ENCODE results near the gene TAS1R3.

Gene TAS1R3

GRCh38 chr1:1295154-1295923, 35.7 kb upstream of the TAS1R3 start:
- DNase-seq = no peak

GRCh38 chr1:1296070-1297061, 34.7 kb upstream of the TAS1R3 start:
- no peak for DNase-seq

DNA sequence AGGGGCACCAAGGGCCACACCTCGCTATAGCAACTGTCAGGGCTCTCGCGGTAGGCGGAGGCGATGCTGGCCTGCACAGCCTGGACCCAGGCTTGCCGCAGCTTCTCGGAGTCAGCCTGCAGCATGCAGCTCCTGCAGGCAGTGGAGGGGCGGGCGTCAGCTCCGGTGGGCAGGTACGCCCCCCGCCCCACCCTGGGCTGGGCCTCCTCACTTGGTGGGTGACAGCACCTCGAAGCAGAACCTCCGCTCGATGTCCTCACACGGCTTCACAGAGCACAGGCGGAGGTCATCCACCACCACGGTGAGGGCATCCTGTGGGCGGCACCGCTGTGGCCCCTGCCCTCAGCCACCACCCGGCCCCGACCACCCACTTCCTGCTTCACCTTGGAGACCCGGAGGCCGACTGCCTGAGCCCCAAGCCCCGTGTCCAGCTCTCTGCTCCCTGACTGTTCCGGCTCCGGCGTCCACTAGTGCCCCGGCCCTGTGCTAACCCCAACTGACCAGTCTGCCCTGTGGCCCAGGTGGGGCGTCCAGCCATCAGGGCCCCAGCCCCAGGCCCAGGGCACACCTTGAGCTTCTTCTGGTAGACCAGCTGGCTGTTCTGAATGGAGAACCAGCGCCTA, 33.2 kb upstream of the TAS1R3 start:
- no peak for DNase-seq

DNA sequence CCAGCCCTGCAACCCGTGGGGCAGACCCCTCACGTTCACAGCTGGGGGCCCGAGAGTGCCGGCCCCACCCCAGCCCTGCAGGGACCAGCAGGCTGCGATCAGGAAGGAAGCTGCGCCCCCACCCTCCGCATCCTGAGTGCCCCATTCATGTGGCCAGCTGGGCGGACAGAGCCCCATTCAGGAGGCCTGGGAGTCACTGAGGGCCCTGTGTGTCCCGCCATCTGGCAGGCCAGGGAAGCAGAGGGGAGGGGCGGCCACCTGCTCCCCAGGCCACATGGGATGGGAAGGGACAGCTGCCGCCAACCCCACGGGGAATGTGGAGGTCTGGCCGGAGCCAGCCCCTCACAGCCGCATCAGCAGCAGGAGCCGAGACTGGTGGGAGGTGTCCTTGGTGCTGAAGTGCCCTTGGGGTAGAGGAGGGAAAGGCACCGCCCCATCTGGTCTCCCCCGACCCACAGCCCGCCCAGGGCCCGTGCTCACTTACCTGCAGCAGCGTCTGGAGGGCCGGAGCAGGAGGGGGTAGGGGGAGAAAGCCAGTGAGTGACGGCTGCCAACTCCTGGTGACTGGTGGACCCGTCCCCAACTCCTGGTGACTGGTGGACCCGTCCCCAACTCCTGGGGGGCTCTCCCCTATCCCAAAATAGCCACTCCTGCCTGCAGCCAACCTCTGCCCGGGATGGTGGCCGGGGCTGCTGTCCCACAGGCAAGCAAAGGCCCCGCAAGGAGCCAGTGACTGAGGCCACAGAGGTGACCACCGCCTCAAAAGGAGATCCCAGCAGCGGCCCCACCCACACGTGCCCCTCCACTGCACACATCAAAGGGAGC, 32.0 kb upstream of the TAS1R3 start:
- no peak for DNase-seq

GRCh38 chr1:1299686-1300351, 31.3 kb upstream of the TAS1R3 start:
- DNase-seq = no peak

DNA sequence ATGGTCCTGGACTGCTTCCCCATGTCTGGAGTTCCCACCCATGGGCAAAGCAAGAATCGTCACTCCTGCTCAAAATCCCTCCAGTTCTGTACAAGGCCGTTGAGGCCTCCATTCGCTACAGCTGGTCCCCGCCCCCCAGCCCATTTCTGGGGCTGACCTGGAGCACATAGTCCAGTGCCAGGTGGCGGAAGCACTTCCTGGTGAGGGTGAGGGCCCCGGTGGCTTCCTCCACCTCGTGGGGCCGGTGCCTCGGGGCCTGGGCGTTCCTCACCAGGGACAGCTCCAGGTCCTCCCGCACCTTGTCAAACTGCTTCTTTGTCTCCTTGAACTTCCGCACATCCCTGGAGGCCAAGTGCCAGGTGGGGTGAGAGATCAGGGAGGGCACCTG, 30.7 kb upstream of the TAS1R3 start:
- no peak for DNase-seq

DNA sequence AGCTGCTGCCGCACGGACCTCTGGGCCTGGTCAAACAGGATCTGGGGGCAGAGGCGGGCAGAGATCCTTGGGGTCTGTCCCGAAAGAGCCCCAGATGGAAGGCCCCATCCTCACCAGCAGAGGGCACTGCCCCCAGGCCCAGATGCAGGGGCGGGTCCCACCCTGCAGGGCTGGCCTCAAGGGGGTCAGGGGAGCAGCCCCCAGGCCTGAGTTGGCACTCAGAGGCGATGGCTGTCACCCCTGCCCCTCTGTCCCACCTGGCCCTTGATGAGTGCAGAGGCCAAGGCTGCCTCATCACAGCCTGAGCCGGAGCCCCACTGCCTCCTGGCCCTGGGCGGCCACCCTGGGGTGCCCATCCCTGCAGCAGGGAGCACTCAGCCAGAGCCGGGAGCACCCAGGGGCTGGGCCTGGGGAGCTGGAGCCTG, 29.1 kb upstream of the TAS1R3 start:
- DNase-seq = no peak

DNA sequence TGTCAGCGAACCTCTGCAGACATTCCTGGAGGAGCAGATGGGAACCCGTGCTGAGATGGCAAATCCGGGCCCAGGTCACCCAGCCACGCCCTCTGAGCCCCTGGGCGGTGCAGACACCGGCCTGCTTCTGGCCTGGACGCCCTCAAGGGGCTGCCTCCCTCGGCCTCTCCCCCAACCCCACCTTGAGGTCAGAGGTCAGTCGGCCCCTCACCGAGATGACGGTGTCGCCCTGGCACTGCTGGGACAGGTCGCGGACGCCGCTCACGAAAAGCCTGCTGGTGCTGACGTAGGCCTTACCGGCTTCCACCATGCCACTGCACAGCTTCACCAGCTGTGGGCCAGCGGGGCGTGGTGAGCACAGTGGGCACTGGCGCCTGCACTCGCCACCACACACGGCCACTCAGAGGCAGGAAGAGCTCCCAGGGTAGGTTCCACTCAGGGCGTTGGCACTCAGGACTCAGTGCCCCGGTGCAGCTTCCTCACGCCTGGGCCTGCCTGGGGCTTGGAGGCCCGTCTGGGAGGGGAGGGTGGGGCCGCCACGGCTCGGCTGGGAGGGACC, 28.1 kb upstream of the TAS1R3 start:
- DNase-seq = no peak

DNA sequence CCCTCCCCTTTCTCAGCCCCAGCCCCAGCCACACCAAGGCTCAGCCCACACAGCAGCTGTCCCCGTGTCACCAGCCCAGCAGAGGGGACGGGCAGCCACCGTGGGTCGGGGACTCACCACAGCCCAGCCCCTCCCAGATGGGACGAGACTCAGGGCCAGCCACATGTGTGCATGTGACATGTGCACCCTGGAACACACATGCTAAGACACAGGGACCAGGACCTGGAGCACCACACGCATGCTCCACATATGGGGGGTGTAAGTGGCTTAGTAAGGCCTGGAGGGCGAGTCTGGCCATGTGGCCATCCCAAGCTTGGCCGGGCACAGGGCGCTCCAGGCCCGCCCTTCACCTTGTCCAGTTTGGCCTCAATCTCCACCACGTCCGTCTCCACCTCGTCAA, 27.3 kb upstream of the TAS1R3 start:
- DNase-seq = no peak

DNA sequence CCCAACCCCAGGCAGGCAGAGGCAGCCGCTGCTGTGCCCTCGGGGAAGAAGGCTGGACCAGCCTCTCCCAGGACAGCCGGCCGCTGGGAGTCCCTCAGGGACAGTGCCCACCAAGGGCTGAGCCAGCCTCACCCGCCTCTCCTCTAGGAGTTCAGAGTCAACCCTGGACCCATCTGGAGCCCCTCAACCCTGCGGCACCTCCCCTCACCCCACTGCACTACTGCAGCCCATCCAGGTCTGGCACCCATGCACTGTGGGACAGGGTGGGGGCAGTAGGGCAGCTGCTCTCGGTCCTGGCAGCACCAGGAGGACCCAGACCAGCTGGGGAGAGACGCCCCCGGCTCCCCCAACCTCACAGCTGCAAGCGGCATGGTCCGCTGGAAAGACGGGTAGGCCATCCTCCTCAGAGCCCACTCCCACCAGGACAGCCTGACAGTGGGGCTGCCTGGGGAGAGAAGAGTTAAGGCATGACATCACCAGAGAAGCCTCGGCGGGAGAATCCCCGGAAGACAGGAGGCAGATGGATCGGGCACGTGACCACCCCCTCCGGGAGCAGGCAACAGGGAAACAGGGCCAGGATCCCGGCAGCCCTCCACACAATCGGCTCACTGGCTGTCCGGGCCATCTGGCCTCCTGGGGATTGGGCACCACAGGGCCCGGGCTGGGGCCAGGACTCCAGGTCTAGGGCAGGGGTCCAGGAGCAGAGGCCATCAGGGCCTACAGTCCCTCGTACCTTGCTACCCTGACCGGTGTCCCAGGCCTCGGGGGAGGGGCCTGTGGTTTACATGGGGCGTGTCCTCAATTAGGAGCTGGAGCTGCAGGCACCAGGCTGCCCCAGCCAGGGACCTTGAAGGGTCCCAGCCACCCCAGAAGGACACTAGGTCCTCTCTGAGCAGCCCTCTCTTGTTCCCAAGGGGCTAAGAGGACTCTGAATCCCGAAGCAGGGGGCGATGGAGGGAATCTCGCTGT, 26.5 kb upstream of the TAS1R3 start:
- peak; percentile 57 for DNase-seq

DNA sequence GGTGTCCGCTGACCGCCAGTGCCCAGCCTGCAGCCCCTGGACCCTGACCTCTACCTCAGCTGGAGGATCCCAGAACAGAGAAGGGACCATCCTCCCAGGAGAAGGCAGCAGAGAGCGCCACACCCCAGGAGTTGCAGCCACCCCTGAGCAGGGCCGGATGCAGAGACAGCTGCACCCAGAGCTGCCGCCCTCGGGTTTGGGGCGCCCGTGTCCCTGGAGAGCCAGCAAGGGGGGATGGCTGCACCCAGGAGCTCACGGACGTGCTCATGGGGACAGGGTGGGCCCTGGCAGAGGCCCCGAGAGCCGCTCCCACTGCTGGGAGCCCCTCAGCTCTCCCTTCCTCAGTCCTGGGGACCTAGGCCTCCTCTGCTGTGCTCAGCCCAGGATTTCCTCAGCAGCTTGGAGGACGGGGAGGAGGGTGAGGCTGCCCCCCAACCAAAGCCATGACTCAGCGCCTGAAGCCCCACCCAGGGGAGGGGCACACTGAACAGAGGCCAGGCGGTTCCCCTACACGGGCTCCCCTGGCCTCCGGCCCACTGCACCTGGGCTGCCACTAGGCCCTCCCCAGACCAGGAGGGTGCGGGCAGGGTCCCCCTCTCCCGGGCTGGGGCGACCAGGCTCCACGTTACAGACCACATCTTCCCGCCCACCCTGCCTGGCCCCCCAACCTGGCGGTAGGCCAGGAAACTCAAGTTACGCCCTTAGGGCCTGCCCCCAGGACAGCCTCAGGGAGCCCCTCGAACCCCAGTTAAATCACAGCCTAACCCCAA, 25.6 kb upstream of the TAS1R3 start:
- no peak for DNase-seq

- DNase-seq = no peak
Observed at GRCh38 chr1:1306070-1306660, 24.9 kb upstream of the TAS1R3 start.

- DNase-seq = no peak
Observed at GRCh38 chr1:1306661-1307260, 24.3 kb upstream of the TAS1R3 start.

- DNase-seq = peak; percentile 37
Observed at GRCh38 chr1:1307261-1307922, 23.7 kb upstream of the TAS1R3 start.

GRCh38 chr1:1307923-1308755, 22.9 kb upstream of the TAS1R3 start, which contains the start of the genes ACAP3 and PUSL1:
TSS of gene ACAP3 (minus strand) at chr1:1307930. CDS start at chr1:1307815, 115 bp downstream.
TSS of gene PUSL1 (plus strand) at chr1:1308597. CDS start at chr1:1308644, 47 bp downstream.
- peak; percentile 78 for DNase-seq

- DNase-seq = peak; percentile 40
Observed at GRCh38 chr1:1308756-1309250, 22.3 kb upstream of the TAS1R3 start.

Data from NCI-H146 (cell line).